GM12878 (cell line): ENCODE measurements around the gene LTBP3. TPM values are rescaled to one million over a fixed set of nuclear protein-coding genes. Genes with fewer than 3 reads are reported as not detected.

Experiments
- BCL3 ChIP-seq: IDR thresholded peaks from 2 replicates; pipeline ENCODE4 v1.6.1; 2011; ENCODE audit warnings: borderline replicate concordance, low read depth, mild to moderate bottlenecking, moderate library complexity, low read length; ENCODE audit not compliant: insufficient read depth, poor library complexity, severe bottlenecking
- BHLHE40 ChIP-seq, 2 experiments: fragments of 450-650 bp in 1 of 2; IDR thresholded peaks; 2 replicates each; pipeline ENCODE4 v1.6.1; 2011 to 2017; ENCODE audit warnings: low read depth in 2 of 2, borderline replicate concordance in 1 of 2, improper control_type of control experiment in 1 of 2, low read length in 1 of 2, mild to moderate bottlenecking in 1 of 2
- BMI1 ChIP-seq: fragments of 450-650 bp; IDR thresholded peaks from 2 replicates; pipeline ENCODE4 v1.6.1; 2016; ENCODE audit warnings: mild to moderate bottlenecking, moderate library complexity, borderline replicate concordance
- CTCF ChIP-seq, 3 experiments: IDR thresholded peaks in 2 of 3; conservative IDR thresholded peaks in 1 of 3; 2 replicates each; pipeline ENCODE4 v1.5.1; 2011; ENCODE audit warnings: low read depth in 3 of 3, low read length in 3 of 3, mild to moderate bottlenecking in 3 of 3, control low read depth in 2 of 3, moderate library complexity in 2 of 3, inconsistent platforms in 1 of 3, mixed read lengths in 1 of 3; ENCODE audit not compliant: control insufficient read depth in 2 of 3, insufficient read depth in 1 of 3; ENCODE audit errors: extremely low read depth in 1 of 3
- FOXM1 ChIP-seq: IDR thresholded peaks from 2 replicates; pipeline ENCODE4 v1.6.1; 2012; ENCODE audit warnings: low read depth, mild to moderate bottlenecking, inconsistent platforms, low read length, moderate library complexity
- HCFC1 ChIP-seq: fragments of 150-350 bp; IDR thresholded peaks from 2 replicates; pipeline ENCODE4 v1.6.1; 2014; ENCODE audit warnings: low read length
- HDAC6 ChIP-seq: fragments of 200-600 bp; sonication (generic); IDR thresholded peaks from one replicate; pipeline ENCODE4 v1.8.0; 2017; ENCODE audit warnings: antibody characterized with exemption; ENCODE audit not compliant: unreplicated experiment
- IKZF2 ChIP-seq, 2 experiments: fragments of 450-650 bp; IDR thresholded peaks; 2 replicates each; pipeline ENCODE4 v1.6.1; 2017; ENCODE audit warnings: mild to moderate bottlenecking in 2 of 2, moderate library complexity in 2 of 2
- JUNB ChIP-seq: IDR thresholded peaks from 2 replicates; pipeline ENCODE4 v1.6.1; 2016; ENCODE audit warnings: antibody characterized with exemption, mild to moderate bottlenecking
- MEF2B ChIP-seq: fragments of 450-650 bp; IDR thresholded peaks from 2 replicates; pipeline ENCODE4 v1.6.1; 2018; ENCODE audit warnings: mild to moderate bottlenecking, moderate library complexity; ENCODE audit not compliant: partially characterized antibody, poor library complexity, severe bottlenecking
- MXI1 ChIP-seq: fragments of 150-350 bp; IDR thresholded peaks from 2 replicates; pipeline ENCODE4 v1.6.1; 2011; ENCODE audit warnings: low read depth, mild to moderate bottlenecking, inconsistent platforms, low read length, improper control_type of control experiment
- NBN ChIP-seq: fragments of 450-650 bp; IDR thresholded peaks from 2 replicates; pipeline ENCODE4 v1.6.1; 2016
- RAD51 ChIP-seq: fragments of 450-650 bp; IDR thresholded peaks from 2 replicates; pipeline ENCODE4 v1.6.1; 2016; ENCODE audit warnings: moderate library complexity, mild to moderate bottlenecking, inconsistent platforms
- RBBP5 ChIP-seq: fragments of 200-600 bp; sonication (generic); conservative IDR thresholded peaks from 2 replicates; pipeline ENCODE4 v1.6.1; 2016
- SMAD1 ChIP-seq: fragments of 450-650 bp; IDR thresholded peaks from 2 replicates; pipeline ENCODE4 v1.6.1; 2018; ENCODE audit warnings: mild to moderate bottlenecking, low read depth; ENCODE audit not compliant: partially characterized antibody
- SMARCA5 ChIP-seq: fragments of 450-650 bp; IDR thresholded peaks from 2 replicates; pipeline ENCODE4 v1.6.1; 2017; ENCODE audit warnings: mild to moderate bottlenecking
- SRF ChIP-seq, 2 experiments: IDR thresholded peaks; 2 replicates each; pipeline ENCODE4 v1.6.1; 2011; ENCODE audit warnings: low read depth in 2 of 2, low read length in 2 of 2, mild to moderate bottlenecking in 1 of 2, moderate library complexity in 1 of 2
- STAT1 ChIP-seq: fragments of 450-650 bp; conservative IDR thresholded peaks from 2 replicates; pipeline ENCODE4 v1.6.1; 2014; ENCODE audit warnings: antibody characterized with exemption, mild to moderate bottlenecking
- TARDBP ChIP-seq: IDR thresholded peaks from 2 replicates; pipeline ENCODE4 v1.6.1; 2016; ENCODE audit warnings: borderline replicate concordance
- TCF12 ChIP-seq: IDR thresholded peaks from 2 replicates; pipeline ENCODE4 v1.6.1; 2011; ENCODE audit warnings: low read depth, mild to moderate bottlenecking, low read length
- ZNF24 ChIP-seq: fragments of 450-650 bp; IDR thresholded peaks from 2 replicates; pipeline ENCODE4 v1.6.1; 2017; ENCODE audit warnings: antibody characterized with exemption, mild to moderate bottlenecking
- polyA plus RNA-seq, 11 experiments: library from polyadenylated mRNA; depleted of rRNA in 4 of 11; unstranded in 6 of 11; stranded (reverse) in 5 of 11; fragments of >200 nt; fragmentation: Nextera tagmentation in 4 of 11; fragmentation: Illumina TruSeq in 1 of 11; extraction: Ambion mirVana in 4 of 11; extraction: Trizol in 1 of 11; gene quantifications; 1 replicate in 1 of 11; 2 replicates in 10 of 11; pipeline versions ENCODE4 v1.2.1 to v1.2.3, GENCODE V29; 2011 to 2016; ENCODE audit warnings: inconsistent platforms in 2 of 11, missing spikeins in 2 of 11, low read depth in 1 of 11
- total RNA-seq, 4 experiments: library from RNA; depleted of rRNA in 3 of 4; stranded (reverse); fragments of >200 nt in 3 of 4; fragmentation: Illumina TruSeq in 1 of 4; extraction: Trizol in 1 of 4; gene quantifications; 2 replicates each; pipeline versions ENCODE4 v1.2.1 to v1.2.3, GENCODE V29; 2013 to 2021
- TF ChIP-seq, protein P1 (sequence below): IDR thresholded peaks from 2 replicates; pipeline ENCODE4 v1.6.1; 2012; ENCODE audit warnings: low read length, inconsistent platforms
- TF ChIP-seq, protein P2 (sequence below): fragments of 450-650 bp; IDR thresholded peaks from 2 replicates; pipeline ENCODE4 v1.6.1; 2017; ENCODE audit warnings: mild to moderate bottlenecking
- TF ChIP-seq, protein P3 (sequence below): fragments of 450-650 bp; IDR thresholded peaks from 2 replicates; pipeline ENCODE4 v1.6.1; 2018; ENCODE audit warnings: borderline replicate concordance, mild to moderate bottlenecking; ENCODE audit not compliant: partially characterized antibody

The LTBP3 gene
- total and polyA plus RNA-seq, 10 of the 15 experiments (the other 5 are each of a cell fraction or from before 2014, with no cell fraction given), result 2.2 to 12.2 (median 6.2) TPM; not detected in 2

DNA sequence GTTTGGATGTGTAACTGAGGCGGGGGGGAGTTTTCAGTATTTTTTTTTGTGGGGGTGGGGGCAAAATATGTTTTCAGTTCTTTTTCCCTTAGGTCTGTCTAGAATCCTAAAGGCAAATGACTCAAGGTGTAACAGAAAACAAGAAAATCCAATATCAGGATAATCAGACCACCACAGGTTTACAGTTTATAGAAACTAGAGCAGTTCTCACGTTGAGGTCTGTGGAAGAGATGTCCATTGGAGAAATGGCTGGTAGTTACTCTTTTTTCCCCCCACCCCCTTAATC is 57.0 kb downstream of the LTBP3 start (continued):
- TF ChIP-seq, protein P1, sequence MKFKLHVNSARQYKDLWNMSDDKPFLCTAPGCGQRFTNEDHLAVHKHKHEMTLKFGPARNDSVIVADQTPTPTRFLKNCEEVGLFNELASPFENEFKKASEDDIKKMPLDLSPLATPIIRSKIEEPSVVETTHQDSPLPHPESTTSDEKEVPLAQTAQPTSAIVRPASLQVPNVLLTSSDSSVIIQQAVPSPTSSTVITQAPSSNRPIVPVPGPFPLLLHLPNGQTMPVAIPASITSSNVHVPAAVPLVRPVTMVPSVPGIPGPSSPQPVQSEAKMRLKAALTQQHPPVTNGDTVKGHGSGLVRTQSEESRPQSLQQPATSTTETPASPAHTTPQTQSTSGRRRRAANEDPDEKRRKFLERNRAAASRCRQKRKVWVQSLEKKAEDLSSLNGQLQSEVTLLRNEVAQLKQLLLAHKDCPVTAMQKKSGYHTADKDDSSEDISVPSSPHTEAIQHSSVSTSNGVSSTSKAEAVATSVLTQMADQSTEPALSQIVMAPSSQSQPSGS, result no peak
- TF ChIP-seq BMI1, result peak; percentile 11; the same call in 1 of the 2 replicates
- no peak for TF ChIP-seq TCF12
- no peak for TF ChIP-seq TARDBP
- TF ChIP-seq MEF2B, result no peak
- TF ChIP-seq IKZF2 (IDR thresholded peaks at IDR 0.05), result no peak
- TF ChIP-seq NBN, result no peak
- no peak for TF ChIP-seq RAD51
- no peak for TF ChIP-seq HCFC1
- no peak for TF ChIP-seq ZNF24
- no peak for TF ChIP-seq CTCF (IDR thresholded peaks at IDR 0.05 in 2 of 3, conservative IDR thresholded peaks at IDR 0.05 in 1 of 3; ENCODE audit: control insufficient read depth in 2 of 3, extremely low read depth in 1 of 3, insufficient read depth in 1 of 3, low read depth in 3 of 3, low read length in 3 of 3)
- TF ChIP-seq SRF (IDR thresholded peaks at IDR 0.05; ENCODE audit: low read depth in 2 of 2, low read length in 2 of 2), result no peak
- no peak for TF ChIP-seq SMAD1
- TF ChIP-seq HDAC6, result peak; percentile 16
- no peak for TF ChIP-seq SMARCA5
- no peak for TF ChIP-seq FOXM1
- TF ChIP-seq, protein P2, sequence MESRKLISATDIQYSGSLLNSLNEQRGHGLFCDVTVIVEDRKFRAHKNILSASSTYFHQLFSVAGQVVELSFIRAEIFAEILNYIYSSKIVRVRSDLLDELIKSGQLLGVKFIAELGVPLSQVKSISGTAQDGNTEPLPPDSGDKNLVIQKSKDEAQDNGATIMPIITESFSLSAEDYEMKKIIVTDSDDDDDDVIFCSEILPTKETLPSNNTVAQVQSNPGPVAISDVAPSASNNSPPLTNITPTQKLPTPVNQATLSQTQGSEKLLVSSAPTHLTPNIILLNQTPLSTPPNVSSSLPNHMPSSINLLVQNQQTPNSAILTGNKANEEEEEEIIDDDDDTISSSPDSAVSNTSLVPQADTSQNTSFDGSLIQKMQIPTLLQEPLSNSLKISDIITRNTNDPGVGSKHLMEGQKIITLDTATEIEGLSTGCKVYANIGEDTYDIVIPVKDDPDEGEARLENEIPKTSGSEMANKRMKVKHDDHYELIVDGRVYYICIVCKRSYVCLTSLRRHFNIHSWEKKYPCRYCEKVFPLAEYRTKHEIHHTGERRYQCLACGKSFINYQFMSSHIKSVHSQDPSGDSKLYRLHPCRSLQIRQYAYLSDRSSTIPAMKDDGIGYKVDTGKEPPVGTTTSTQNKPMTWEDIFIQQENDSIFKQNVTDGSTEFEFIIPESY, result no peak
- no peak for TF ChIP-seq BCL3
- TF ChIP-seq, protein P3, sequence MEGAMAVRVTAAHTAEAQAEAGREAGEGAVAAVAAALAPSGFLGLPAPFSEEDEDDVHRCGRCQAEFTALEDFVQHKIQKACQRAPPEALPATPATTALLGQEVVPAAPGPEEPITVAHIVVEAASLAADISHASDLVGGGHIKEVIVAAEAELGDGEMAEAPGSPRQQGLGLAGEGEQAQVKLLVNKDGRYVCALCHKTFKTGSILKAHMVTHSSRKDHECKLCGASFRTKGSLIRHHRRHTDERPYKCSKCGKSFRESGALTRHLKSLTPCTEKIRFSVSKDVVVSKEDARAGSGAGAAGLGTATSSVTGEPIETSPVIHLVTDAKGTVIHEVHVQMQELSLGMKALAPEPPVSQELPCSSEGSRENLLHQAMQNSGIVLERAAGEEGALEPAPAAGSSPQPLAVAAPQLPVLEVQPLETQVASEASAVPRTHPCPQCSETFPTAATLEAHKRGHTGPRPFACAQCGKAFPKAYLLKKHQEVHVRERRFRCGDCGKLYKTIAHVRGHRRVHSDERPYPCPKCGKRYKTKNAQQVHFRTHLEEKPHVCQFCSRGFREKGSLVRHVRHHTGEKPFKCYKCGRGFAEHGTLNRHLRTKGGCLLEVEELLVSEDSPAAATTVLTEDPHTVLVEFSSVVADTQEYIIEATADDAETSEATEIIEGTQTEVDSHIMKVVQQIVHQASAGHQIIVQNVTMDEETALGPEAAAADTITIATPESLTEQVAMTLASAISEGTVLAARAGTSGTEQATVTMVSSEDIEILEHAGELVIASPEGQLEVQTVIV, result no peak
- 0 out of 4 replicates have a peak, but pooled peaks of 1 of the 2 experiments have one; percentile 4 for TF ChIP-seq BHLHE40 (IDR thresholded peaks at IDR 0.05; ENCODE audit: borderline replicate concordance in 1 of 2, low read depth in 2 of 2, low read length in 1 of 2)
- TF ChIP-seq STAT1, result no peak
- TF ChIP-seq RBBP5, result no peak
- no peak for TF ChIP-seq MXI1
- no peak for TF ChIP-seq JUNB
